OCI-LY7 (cell line): ENCODE measurements around the gene RMDN2.

Experiments used
- CTCF ChIP-seq: fragments of 200-600 bp; sonication (generic); conservative IDR thresholded peaks from 2 replicates; pipeline ENCODE4 v1.5.1; 2014; ENCODE audit warnings: mild to moderate bottlenecking, antibody characterized with exemption, low read length, moderate library complexity, mixed read lengths
- EZH2phosphoT487 ChIP-seq: fragments of 200-600 bp; sonication (generic); IDR thresholded peaks from 2 replicates; pipeline ENCODE4 v1.6.1; 2018; ENCODE audit warnings: low read depth, borderline replicate concordance, mild to moderate bottlenecking, mixed run types, antibody characterized with exemption, low read length, moderate library complexity, mixed read lengths

- TF ChIP-seq CTCF (no peak), EZH2phosphoT487 (no peak)
These were observed 8.5 kb upstream of the RMDN2 start for GRCh38 chr2:37916512-37917082.
